H9 (cell line): ENCODE results near the gene PDE4DIP. TPM values are rescaled to one million over a fixed set of nuclear protein-coding genes. Genes with fewer than 3 reads are reported as not detected.
"Not testable (repeated sequence)": the region's sequence is repeated elsewhere in the genome, so short reads cannot be mapped to it uniquely, and the experiment has no call there.

Experiments used
- DNase-seq: peaks from one replicate; pipeline ENCODE4 v3.0.0-alpha.2; 2017
- H2AFZ ChIP-seq: one replicate; pipeline ENCODE4 v1.6.1; 2013; ENCODE audit warnings: mild to moderate bottlenecking, low read length, control low read depth, moderate library complexity
- H2AK5ac ChIP-seq: 2 replicates; pipeline ENCODE4 v1.6.1; 2013; ENCODE audit warnings: low read length, control low read depth, mixed read lengths; ENCODE audit not compliant: insufficient read length
- H2BK120ac ChIP-seq: one replicate; pipeline ENCODE4 v1.6.1; 2013; ENCODE audit warnings: low read depth, mild to moderate bottlenecking, low read length, control low read depth, inconsistent platforms; ENCODE audit not compliant: poor library complexity, severe bottlenecking
- H2BK12ac ChIP-seq: 2 replicates; pipeline ENCODE4 v1.6.1; 2013; ENCODE audit warnings: low read length, control low read depth, mixed read lengths, low read depth; ENCODE audit not compliant: insufficient read length
- H2BK15ac ChIP-seq: 2 replicates; pipeline ENCODE4 v1.6.1; 2013; ENCODE audit warnings: low read depth, low read length, control low read depth
- H2BK20ac ChIP-seq: one replicate; pipeline ENCODE4 v1.6.1; 2013; ENCODE audit warnings: low read depth, mild to moderate bottlenecking, low read length, control low read depth, inconsistent platforms; ENCODE audit not compliant: poor library complexity, severe bottlenecking
- H2BK5ac ChIP-seq: 2 replicates; pipeline ENCODE4 v1.6.1; 2013; ENCODE audit warnings: low read length, control low read depth, mixed read lengths; ENCODE audit not compliant: insufficient read length
- H3K14ac ChIP-seq: 2 replicates; pipeline ENCODE4 v1.6.1; 2013; ENCODE audit warnings: low read length, control low read depth; ENCODE audit not compliant: insufficient read depth
- H3K18ac ChIP-seq: 2 replicates; pipeline ENCODE4 v1.6.1; 2013; ENCODE audit warnings: low read depth, mild to moderate bottlenecking, mixed read lengths, low read length, control low read depth; ENCODE audit not compliant: insufficient read length
- H3K23ac ChIP-seq: 2 replicates; pipeline ENCODE4 v1.6.1; 2013; ENCODE audit warnings: low read length, control low read depth, mixed read lengths, low read depth; ENCODE audit not compliant: insufficient read length
- H3K23me2 ChIP-seq: 2 replicates; pipeline ENCODE4 v1.6.1; 2013; ENCODE audit warnings: low read depth, mild to moderate bottlenecking, mixed read lengths, low read length, control low read depth; ENCODE audit not compliant: insufficient read length, poor library complexity, severe bottlenecking
- H3K27ac ChIP-seq: 2 replicates; pipeline ENCODE4 v1.5.1; 2013; ENCODE audit warnings: low read length, control low read depth, mixed read lengths, low read depth; ENCODE audit not compliant: insufficient read length
- H3K27me3 ChIP-seq: 2 replicates; pipeline ENCODE4 v1.6.1; 2013; ENCODE audit warnings: low read length, control low read depth, inconsistent platforms; ENCODE audit not compliant: insufficient read depth
- H3K4ac ChIP-seq: 2 replicates; pipeline ENCODE4 v1.6.1; 2013; ENCODE audit warnings: low read depth, mild to moderate bottlenecking, control low read depth, inconsistent platforms, low read length, moderate library complexity
- H3K4me1 ChIP-seq: 2 replicates; pipeline ENCODE4 v1.6.1; 2013; ENCODE audit warnings: low read length, control low read depth, inconsistent platforms; ENCODE audit not compliant: insufficient read depth
- H3K4me2 ChIP-seq: 2 replicates; pipeline ENCODE4 v1.6.1; 2013; ENCODE audit warnings: low read length, control low read depth, mixed read lengths; ENCODE audit not compliant: insufficient read length, insufficient read depth
- H3K56ac ChIP-seq: 2 replicates; pipeline ENCODE4 v1.6.1; 2013; ENCODE audit warnings: low read depth, mild to moderate bottlenecking, mixed read lengths, low read length, control low read depth; ENCODE audit not compliant: insufficient read length
- H3K79me1 ChIP-seq: 2 replicates; pipeline ENCODE4 v1.6.1; 2013; ENCODE audit warnings: low read depth, mild to moderate bottlenecking, moderate library complexity, low read length, control low read depth, inconsistent platforms; ENCODE audit not compliant: insufficient read depth, poor library complexity, severe bottlenecking
- H3K79me2 ChIP-seq: 2 replicates; pipeline ENCODE4 v1.6.1; 2013; ENCODE audit warnings: low read length, control low read depth, inconsistent platforms; ENCODE audit not compliant: insufficient read depth
- H3K9ac ChIP-seq: 2 replicates; pipeline ENCODE4 v1.6.1; 2013; ENCODE audit warnings: low read length, control low read depth, mixed read lengths; ENCODE audit not compliant: insufficient read length; ENCODE audit errors: extremely low read depth
- H3K9me3 ChIP-seq: one replicate; pipeline ENCODE4 v1.6.1; 2013; ENCODE audit warnings: low read depth, low read length, inconsistent platforms; ENCODE audit not compliant: control insufficient read depth
- H3T11ph ChIP-seq: one replicate; pipeline ENCODE4 v1.6.1; 2013; ENCODE audit warnings: mild to moderate bottlenecking, low read length, control low read depth, inconsistent platforms
- H4K20me1 ChIP-seq: one replicate; pipeline ENCODE4 v1.6.1; 2013; ENCODE audit not compliant: control insufficient read depth, insufficient read length, insufficient read depth
- H4K5ac ChIP-seq: 2 replicates; pipeline ENCODE4 v1.6.1; 2013; ENCODE audit warnings: low read depth, mild to moderate bottlenecking, mixed read lengths, low read length, control low read depth; ENCODE audit not compliant: insufficient read length
- H4K8ac ChIP-seq: replicated peaks from 2 replicates; pipeline ENCODE4 v1.6.1; 2013; ENCODE audit warnings: low read length, control low read depth, mixed read lengths, low read depth; ENCODE audit not compliant: insufficient read length
- H4K91ac ChIP-seq: 2 replicates; pipeline ENCODE4 v1.6.1; 2013; ENCODE audit warnings: low read depth, mild to moderate bottlenecking, moderate library complexity, mixed read lengths, low read length, control low read depth; ENCODE audit not compliant: insufficient read length
- H3K27ac Mint-ChIP-seq, 3 experiments: 2 replicates in 2 of 3; 3 replicates in 1 of 3; pipeline ENCODE4 v1.8.0; 2020 to 2021; ENCODE audit warnings: mixed read lengths in 3 of 3, mild to moderate bottlenecking in 1 of 3, moderate library complexity in 1 of 3
- H3K27me3 Mint-ChIP-seq: 2 replicates; pipeline ENCODE4 v1.8.0; 2021; ENCODE audit warnings: low read depth, mild to moderate bottlenecking, moderate library complexity, mixed read lengths
- H3K36me3 Mint-ChIP-seq, 3 experiments: 2 replicates in 2 of 3; 3 replicates in 1 of 3; pipeline ENCODE4 v1.8.0; 2020 to 2021; ENCODE audit warnings: low read depth in 3 of 3, mixed read lengths in 3 of 3; ENCODE audit not compliant: insufficient read depth in 1 of 3
- H3K4me1 Mint-ChIP-seq, 2 experiments: 2 replicates each; pipeline ENCODE4 v1.8.0; 2020; ENCODE audit warnings: mixed read lengths in 2 of 2
- H3K4me3 Mint-ChIP-seq, 2 experiments: 2 replicates in 1 of 2; 3 replicates in 1 of 2; pipeline ENCODE4 v1.8.0; 2020 to 2021; ENCODE audit warnings: mild to moderate bottlenecking in 2 of 2, mixed read lengths in 2 of 2, moderate library complexity in 1 of 2
- H3K9me3 Mint-ChIP-seq, 2 experiments: 2 replicates in 1 of 2; 3 replicates in 1 of 2; pipeline ENCODE4 v1.8.0; 2020; ENCODE audit warnings: mild to moderate bottlenecking in 2 of 2, mixed read lengths in 2 of 2, moderate library complexity in 1 of 2
- WGBS: extraction: QIAGEN DNeasy Blood & Tissue Kit; methylation state at CpG from one replicate; pipeline ENCODE4 v1.1.7; 2013; ENCODE audit warnings: missing lambda C conversion rate, low lambda C conversion rate, mixed read lengths; ENCODE audit not compliant: insufficient read length; ENCODE audit errors: extremely low coverage; 5-methylcytosine and 5-hydroxymethylcytosine counted together
- total RNA-seq: library from RNA; stranded (reverse); gene quantifications from 2 replicates; pipeline ENCODE4 v1.2.1, GENCODE V29; 2021

Gene PDE4DIP
- total RNA-seq, 1 experiment from 2014 or later = 15.7 TPM

DNA sequence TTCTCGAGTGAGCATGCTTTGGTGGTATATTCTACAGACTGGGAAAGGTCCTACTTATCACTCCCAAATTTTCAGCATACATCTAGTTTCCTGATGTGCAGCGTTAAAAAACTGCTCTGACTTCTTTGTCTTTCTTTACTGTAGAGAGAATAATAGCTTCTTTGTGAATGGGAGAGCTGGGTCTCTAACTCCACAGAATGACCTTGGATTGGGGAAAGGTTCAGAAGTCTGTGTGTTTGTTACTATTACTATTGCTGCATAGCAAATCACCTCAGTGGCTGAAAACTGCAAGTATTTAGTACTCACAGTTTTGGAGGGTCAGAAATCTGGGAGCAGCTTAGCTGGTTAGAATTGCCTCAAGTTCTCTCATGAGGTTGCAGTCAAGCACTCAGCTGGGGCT, 20.4 kb upstream of the PDE4DIP start:
- H4K8ac ChIP-seq, H3K9ac ChIP-seq, H3K56ac ChIP-seq, H3K23me2 ChIP-seq, H3K4me1 Mint-ChIP-seq, H4K91ac ChIP-seq, H3K27me3 Mint-ChIP-seq, H3T11ph ChIP-seq, H2AFZ ChIP-seq, H2BK5ac ChIP-seq, H3K18ac ChIP-seq, H2BK12ac ChIP-seq, H3K4me1 ChIP-seq, H4K20me1 ChIP-seq, H3K14ac ChIP-seq, DNase-seq, H3K27me3 ChIP-seq, H3K4me2 ChIP-seq, H3K36me3 Mint-ChIP-seq, H3K23ac ChIP-seq, H2BK120ac ChIP-seq, H3K79me1 ChIP-seq, H3K79me2 ChIP-seq, H3K4ac ChIP-seq, H3K27ac ChIP-seq, H2BK20ac ChIP-seq, H3K4me3 Mint-ChIP-seq, H3K9me3 ChIP-seq, H2AK5ac ChIP-seq, H3K27ac Mint-ChIP-seq, H2BK15ac ChIP-seq, H3K9me3 Mint-ChIP-seq, H4K5ac ChIP-seq: not testable (repeated sequence)
- no CpG with 5 or more reads among the region's 2 CpGs for WGBS

DNA sequence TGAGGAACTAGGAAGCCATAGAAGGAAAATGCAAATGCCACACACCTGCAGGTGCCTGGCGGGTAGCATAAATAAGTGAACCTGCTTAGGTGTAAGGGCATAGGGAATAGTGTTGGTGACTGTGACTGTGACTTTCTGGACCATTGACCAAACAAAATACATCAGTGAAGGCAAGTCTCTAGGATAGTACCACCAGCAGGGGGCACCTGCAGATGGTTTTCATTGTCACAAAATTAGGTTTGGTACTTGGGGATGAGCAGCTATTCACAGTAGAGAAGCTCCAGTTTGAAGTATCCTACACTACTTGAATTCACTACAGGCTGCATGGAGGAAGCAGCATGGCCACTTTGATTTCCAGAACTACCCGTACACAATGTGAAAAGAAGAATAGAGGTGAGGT, 19.2 kb upstream of the PDE4DIP start:
- DNase-seq, H3K23me2 ChIP-seq, H2BK12ac ChIP-seq, H3T11ph ChIP-seq, H3K56ac ChIP-seq, H2BK120ac ChIP-seq, H3K4me2 ChIP-seq, H3K14ac ChIP-seq, H3K79me1 ChIP-seq, H3K4me3 Mint-ChIP-seq, H3K79me2 ChIP-seq, H3K36me3 Mint-ChIP-seq, H3K4ac ChIP-seq, H3K9ac ChIP-seq, H4K8ac ChIP-seq, H3K23ac ChIP-seq, H3K27ac Mint-ChIP-seq, H3K4me1 ChIP-seq, H3K9me3 ChIP-seq, H3K27me3 Mint-ChIP-seq, H2AFZ ChIP-seq, H3K27ac ChIP-seq, H4K20me1 ChIP-seq, H3K9me3 Mint-ChIP-seq, H4K91ac ChIP-seq, H4K5ac ChIP-seq, H2BK15ac ChIP-seq, H3K27me3 ChIP-seq, H2BK20ac ChIP-seq, H2BK5ac ChIP-seq, H2AK5ac ChIP-seq, H3K4me1 Mint-ChIP-seq, H3K18ac ChIP-seq: not testable (repeated sequence)
- no CpG with 5 or more reads among the region's 2 CpGs for WGBS
